Stimulated activated CD4-positive, alpha-beta T cell treated with anti-CD3 and anti-CD28 coated beads, Interleukin-4, amount 100 ng/mL, for 1 hour (primary cell): ENCODE measurements around the gene CDCA4.

Experiments used
- DNase-seq: peaks from one replicate; pipeline ENCODE4 v3.0.0-alpha.2; 2020

Gene CDCA4

DNA sequence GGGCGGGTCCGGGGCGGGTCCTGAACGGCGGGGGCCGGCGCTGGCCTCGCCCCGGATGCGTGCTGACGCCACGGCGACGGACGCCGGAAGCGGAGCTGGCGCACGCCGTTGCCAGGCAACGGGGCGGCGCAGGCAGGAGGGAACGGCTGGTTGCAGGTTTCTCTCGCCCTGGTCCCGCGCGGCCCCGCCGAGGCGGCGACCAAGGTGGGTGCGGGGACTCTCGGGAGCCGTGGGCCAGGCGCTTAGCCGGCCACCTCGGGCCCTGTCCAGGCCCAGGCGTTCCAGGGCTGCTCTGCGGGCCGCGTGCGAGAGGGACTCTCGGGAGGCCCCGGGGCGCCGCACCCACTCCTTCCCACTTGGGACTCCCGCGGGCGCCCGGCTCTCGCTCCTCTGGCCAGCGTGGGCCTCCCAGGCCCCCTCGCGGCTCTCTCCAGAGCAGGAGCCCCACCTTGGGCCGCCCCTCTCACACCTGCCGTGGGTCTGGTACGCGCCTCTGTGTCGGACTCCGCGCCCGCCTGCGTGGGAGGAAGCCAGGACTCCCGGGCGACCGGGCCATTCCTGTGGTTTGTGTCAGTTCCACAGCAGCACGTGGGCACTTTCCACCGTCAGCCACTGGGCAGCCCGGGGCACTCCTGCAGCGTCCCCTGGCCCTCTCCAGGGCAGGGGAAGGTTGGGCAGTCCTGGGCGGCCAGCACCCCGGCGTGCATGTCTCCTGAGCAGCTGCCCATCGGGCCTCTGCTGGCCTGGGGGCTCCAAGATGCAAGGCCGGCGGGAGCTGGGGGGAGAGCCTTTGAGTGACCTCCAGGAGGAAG is 35.0 kb downstream of the CDCA4 start, which contains the start of gene CLBA1:
Gene CLBA1 (plus strand): TSS at position 114 of the 812 bp plus-strand sequence. CDS start 644 bp downstream, at position 758.
- peak; percentile 86 for DNase-seq

- no peak for DNase-seq
Observed at GRCh38 chr14:104984056-104984894, 36.6 kb downstream of the CDCA4 start.

- no peak for DNase-seq
Observed at GRCh38 chr14:104983231-104983721, 37.6 kb downstream of the CDCA4 start.

- no peak for DNase-seq
Observed at GRCh38 chr14:104982548-104983230, 38.2 kb downstream of the CDCA4 start.

DNA sequence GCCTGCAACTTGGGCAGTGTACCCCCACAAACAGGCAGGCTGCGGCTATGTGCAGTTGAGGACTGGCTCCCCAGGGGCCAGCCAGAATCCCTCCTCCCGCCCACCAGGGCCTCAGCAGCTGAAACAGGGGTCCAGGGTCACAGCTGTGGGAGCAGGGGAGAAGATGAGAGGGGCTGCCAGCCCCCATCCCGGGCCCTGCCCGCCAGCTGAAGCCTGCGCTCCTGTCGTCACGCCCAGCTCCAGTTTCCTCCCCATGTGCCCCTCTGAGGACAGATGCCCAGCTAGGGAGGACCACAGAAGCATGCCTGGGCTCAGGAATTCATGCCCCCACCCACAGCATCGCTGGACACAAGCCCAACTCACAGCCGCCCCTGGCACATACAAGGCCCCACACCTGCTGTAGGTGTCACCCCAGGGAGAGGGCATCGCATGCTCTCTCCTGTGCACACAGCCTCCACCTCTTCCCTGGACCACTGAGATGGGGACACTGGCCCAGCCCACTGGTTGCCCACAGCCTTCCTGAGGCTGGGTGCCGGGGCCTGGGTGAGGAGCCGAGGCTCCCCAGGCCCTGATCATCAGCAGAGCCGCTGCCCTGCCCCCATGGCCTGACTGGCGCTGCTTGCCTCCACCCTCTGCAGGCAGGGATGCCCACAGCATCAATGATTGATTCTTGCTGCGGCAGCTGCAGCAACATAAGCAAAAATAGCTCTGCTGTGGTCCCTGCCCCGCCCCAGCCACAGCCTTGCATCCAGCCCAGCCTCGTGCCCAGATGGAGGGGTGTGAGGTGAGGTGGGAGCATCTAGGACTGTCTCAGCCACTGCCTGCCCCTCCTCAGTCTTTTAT is 39.0 kb downstream of the CDCA4 start:
- DNase-seq = no peak

DNA sequence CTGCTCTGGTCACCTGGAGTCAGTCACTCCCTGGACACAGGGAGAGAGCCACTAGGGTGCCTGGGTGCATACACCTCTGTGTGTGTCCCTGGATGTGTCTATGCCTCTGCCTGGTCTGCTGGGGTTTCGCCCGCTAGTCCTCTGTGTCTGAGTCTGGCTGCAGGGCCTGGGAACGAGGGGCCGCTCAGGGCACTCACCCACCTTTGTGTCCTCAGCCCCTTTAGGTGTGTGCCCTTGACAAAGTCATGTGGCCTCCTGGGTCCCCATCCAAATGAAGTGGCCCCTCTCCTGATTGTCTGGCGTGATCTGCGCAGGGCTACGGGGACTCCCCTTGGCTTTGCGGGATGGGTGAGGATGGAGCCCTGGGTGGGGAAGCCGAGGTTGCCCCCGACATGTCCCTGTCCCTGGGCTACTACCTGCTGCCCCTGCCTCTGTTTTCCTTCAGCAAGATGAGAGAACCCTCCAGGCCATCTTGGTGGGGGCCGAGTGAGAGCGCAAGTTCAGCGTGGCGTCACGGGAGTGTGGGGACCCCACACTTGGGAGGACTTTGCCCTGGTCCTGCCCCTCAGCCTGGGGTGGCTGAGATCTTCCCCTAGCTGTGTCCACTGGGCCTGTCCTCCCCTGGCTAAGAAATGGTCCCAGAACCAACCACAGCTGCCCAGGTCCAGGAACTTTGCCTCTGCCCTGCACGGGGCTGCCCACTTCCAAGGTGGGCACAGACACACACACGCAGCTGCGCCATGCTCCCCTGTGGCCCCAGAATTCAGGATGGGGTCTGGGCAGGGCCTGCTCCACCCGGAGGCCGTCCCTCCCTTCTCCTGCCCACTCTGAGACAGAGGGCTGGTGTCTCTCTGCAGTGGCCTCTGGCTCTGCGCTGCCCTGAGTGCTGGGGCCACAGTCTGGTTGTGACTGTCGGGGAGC is 40.0 kb downstream of the CDCA4 start:
- peak; percentile 0 for DNase-seq

GRCh38 chr14:104979758-104980610 is 40.9 kb downstream of the CDCA4 start:
- peak; percentile 1 for DNase-seq

DNA sequence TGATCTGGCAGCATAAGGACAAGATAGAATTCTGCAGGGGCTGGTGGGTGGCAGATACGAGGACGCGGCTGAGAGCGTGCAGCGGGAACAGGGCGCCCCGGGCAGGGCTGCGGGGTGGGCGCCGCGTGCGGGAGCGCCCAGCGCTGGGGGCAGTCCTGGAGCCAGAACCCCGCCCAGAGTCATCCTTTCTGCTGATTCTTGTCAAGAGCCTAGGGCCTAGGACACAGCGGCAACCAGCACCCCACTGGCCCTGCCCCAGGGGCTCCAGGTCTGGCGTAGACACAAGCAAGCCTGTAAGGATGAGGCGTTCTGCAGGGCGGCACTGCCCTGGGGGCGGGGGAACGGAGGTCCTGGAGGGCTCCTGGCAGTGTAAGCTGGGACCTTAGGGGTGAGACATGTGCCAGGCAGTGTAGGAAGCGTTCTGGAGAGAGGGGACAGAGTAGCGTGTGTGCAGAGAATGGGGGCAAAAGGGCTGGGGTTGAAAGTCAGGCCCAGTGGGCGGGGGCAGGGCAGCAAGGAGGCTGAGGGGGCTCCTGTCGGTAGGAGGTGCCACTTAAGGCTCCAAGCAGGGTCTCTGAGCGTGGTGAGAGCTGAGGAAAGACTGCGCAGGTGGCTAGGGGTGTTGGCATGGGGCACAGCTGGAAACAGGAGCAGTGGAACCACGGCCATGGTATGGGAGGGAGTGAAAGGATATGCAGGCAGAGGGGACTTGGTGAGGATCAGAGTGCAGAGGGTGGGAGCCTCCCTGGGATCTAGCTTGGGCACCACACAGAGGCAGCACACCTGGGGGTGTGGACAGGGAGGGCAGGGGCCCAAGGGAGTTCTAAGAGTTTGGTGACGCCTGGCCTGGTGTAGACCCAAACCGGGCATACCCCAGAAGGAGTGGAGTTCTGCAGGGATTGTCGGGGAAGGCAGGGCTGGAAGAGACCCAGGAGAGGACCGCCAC is 41.9 kb downstream of the CDCA4 start:
- no peak for DNase-seq

- peak; percentile 67 for DNase-seq
Observed at GRCh38 chr14:104977681-104978653, 42.9 kb downstream of the CDCA4 start, which contains the start of gene AHNAK2. Gene AHNAK2, minus strand, starts transcription at chr14:104978374. Its CDS starts 137 bp downstream, at chr14:104978237.

DNA sequence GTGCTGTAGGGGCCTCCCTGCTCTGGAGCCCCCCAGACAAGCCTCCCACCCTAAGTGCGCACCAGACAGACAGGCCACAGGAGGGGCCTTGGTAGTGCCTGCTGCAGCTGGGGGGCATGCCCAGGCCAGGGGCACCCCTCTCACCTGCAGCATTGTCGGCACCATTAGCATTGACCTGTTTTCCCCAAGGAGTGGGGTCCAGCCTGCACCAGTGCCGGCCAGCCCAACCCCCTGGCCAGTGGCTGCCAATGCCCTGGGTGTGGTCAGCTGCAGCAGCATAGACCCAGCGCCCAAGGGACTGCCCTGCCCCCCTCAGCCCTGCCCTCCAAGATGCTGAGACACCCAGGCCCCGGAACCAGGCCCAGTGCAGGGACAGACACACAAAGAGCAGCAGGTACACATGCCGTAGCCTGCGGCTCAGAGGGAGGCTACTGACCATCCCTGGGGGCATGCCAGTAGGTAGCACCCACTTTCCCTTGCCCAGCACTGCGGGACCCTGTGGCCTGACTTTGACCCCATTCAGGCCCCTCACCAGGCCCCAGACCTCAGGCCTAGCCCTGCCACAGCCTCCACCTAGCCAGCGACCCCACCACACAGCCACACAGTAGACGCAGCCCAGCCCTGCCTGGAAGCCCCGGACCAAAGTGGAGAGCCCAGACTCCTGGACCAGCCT is 43.7 kb downstream of the CDCA4 start:
- no peak for DNase-seq

- peak; percentile 90 for DNase-seq
Observed at GRCh38 chr14:104976198-104977007, 44.5 kb downstream of the CDCA4 start.

DNA sequence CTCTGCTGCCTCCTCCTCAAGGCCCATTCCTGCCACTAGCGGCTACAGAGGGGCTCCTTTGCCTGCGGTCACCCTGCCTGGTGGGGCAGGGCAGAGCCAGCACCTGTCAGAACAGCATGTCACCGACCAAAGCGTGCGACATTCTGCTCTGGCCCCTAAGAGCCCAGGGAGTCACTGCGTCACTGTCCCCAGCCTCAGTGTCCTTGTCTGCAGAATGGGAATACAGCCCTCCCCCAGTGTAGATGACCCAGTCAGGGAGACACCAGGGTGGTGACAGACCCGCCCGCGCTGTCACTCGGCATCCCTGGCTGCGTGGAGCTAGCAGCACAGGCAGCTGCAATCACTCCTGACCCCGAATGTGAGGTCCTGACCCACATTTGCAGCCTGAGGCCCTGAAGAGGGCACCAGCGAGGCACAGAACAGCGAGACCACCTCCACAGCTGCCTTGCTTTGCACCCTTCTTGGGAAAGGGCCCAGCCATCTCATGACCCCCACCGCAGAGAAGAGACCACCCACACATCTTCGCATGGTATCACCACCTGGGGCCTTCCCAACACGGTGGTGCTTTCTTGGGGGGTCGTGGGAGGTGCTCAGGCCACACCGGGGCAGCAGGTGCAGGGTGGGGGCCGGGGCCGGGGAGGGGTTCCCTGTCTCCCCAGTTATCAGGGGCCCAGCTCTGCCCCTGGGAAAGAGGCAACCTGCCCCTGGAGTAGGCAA is 45.2 kb downstream of the CDCA4 start:
- DNase-seq = no peak

- DNase-seq = no peak
Observed at GRCh38 chr14:104974665-104975390, 46.1 kb downstream of the CDCA4 start.

- DNase-seq = no peak
Observed at GRCh38 chr14:104974146-104974541, 46.7 kb downstream of the CDCA4 start.
